A549 (cell line): Measurements from ENCODE around the gene ZNF182.

Experiments
- BHLHE40 ChIP-seq: IDR thresholded peaks from 2 replicates; pipeline ENCODE4 v1.6.1; 2012; ENCODE audit warnings: low read depth, low read length, inconsistent platforms
- HOXA7 ChIP-seq: fragments of 250-450 bp; sonication (Bioruptor Pico); IDR thresholded peaks from 2 replicates; pipeline ENCODE4 v1.5.0; 2020; ENCODE audit warnings: mild to moderate bottlenecking, moderate library complexity
- SMC3 ChIP-seq: fragments of >200 bp; sonication (Bioruptor Twin); formaldehyde crosslinking; IDR thresholded peaks from 3 replicates; pipeline ENCODE4 v1.6.1; 2018; ENCODE audit warnings: inconsistent platforms
- TF ChIP-seq, protein P1 (sequence below): fragments of >200 bp; sonication (Bioruptor Twin); formaldehyde crosslinking; IDR thresholded peaks from 3 replicates; pipeline ENCODE4 v1.5.1; 2016

DNA sequence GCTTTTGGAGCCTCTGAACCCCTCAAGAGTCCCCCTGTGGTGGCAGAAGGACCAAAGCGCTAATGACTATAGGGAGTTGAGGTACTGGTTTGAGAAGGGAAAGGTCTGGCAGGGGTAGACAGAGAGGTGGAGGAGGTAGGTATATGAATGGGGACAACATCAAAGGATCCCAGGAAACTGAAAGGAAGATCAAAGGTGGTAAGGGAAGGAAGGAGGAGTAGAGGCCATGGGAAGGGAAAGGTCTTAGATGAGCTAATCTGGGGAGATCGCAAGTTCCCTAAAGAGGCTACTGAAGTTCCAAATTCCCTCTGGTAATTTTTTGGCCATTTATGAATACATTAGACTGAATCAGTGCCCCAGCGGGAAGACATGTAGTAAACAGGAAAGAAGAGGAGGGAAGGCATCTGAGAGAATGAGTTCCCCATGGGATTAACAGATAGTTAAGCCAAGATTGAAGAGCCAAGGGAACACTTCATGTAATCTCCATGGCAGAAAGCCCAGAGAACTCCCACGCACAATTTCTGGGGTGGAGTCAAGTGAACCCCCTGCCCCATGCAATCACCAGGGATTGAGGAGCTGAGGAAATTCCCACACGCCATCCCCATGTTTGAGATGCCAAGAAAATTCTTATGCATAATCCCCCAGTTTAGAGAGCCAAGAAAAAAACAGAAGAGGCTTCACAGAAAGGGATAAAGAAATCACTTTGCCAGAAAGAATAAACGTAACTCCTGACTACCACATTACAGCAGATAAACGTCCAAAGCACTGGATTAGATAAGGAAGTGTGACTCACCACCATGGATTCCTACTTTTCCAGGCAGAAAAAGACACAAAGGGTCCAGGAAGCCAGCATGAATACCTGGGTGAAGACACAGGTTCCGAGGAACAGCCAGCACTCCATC lies 41.9 kb upstream of the ZNF182 start:
- TF ChIP-seq HOXA7 = no peak
- no peak for TF ChIP-seq BHLHE40
- TF ChIP-seq SMC3 = no peak
- TF ChIP-seq, protein P1, sequence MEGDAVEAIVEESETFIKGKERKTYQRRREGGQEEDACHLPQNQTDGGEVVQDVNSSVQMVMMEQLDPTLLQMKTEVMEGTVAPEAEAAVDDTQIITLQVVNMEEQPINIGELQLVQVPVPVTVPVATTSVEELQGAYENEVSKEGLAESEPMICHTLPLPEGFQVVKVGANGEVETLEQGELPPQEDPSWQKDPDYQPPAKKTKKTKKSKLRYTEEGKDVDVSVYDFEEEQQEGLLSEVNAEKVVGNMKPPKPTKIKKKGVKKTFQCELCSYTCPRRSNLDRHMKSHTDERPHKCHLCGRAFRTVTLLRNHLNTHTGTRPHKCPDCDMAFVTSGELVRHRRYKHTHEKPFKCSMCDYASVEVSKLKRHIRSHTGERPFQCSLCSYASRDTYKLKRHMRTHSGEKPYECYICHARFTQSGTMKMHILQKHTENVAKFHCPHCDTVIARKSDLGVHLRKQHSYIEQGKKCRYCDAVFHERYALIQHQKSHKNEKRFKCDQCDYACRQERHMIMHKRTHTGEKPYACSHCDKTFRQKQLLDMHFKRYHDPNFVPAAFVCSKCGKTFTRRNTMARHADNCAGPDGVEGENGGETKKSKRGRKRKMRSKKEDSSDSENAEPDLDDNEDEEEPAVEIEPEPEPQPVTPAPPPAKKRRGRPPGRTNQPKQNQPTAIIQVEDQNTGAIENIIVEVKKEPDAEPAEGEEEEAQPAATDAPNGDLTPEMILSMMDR = no peak
